GM23248 (cell line): ENCODE results near the gene B3GALNT2. TPM values are rescaled to one million over a fixed set of nuclear protein-coding genes. Genes with fewer than 3 reads are reported as not detected.
A peak's percentile ranks its signal among the peaks of the same experiment; 100 is the strongest.
"Not testable (repeated sequence)": the region's sequence is repeated elsewhere in the genome, so short reads cannot be mapped to it uniquely, and the experiment has no call there.

Experiments
- DNase-seq: peaks from one replicate; pipeline ENCODE4 v3.0.0-alpha.2; 2015
- H2AFZ ChIP-seq: fragments of 200-600 bp; sonication (generic); 2 replicates; pipeline ENCODE4 v1.6.1; 2016; ENCODE audit warnings: antibody characterized with exemption
- H3F3A ChIP-seq: fragments of 200-600 bp; sonication (generic); 2 replicates; pipeline ENCODE4 v1.6.1; 2016; ENCODE audit warnings: mild to moderate bottlenecking, antibody characterized with exemption, mixed run types; ENCODE audit not compliant: insufficient read depth
- H3K27ac ChIP-seq: fragments of 200-600 bp; sonication (generic); 2 replicates; pipeline ENCODE4 v1.5.1; 2016; ENCODE audit warnings: mild to moderate bottlenecking
- H3K27me3 ChIP-seq: fragments of 200-600 bp; sonication (generic); replicated peaks from 2 replicates; pipeline ENCODE4 v1.6.1; 2016; ENCODE audit warnings: mild to moderate bottlenecking; ENCODE audit not compliant: insufficient read depth
- H3K36me3 ChIP-seq: fragments of 200-600 bp; sonication (generic); 2 replicates; pipeline ENCODE4 v1.6.1; 2016; ENCODE audit warnings: low read depth, mild to moderate bottlenecking
- H3K4me1 ChIP-seq: fragments of 200-600 bp; sonication (generic); 2 replicates; pipeline ENCODE4 v1.6.1; 2016; ENCODE audit warnings: mild to moderate bottlenecking; ENCODE audit not compliant: insufficient read depth
- H3K4me2 ChIP-seq: fragments of 200-600 bp; sonication (generic); one replicate; pipeline ENCODE4 v1.6.1; 2016; ENCODE audit warnings: mild to moderate bottlenecking; ENCODE audit not compliant: unreplicated experiment
- H3K4me3 ChIP-seq: fragments of 200-600 bp; sonication (generic); 2 replicates; pipeline ENCODE4 v1.5.1; 2016; ENCODE audit warnings: mild to moderate bottlenecking
- H3K79me2 ChIP-seq: fragments of 200-600 bp; sonication (generic); 2 replicates; pipeline ENCODE4 v1.6.1; 2016; ENCODE audit warnings: mild to moderate bottlenecking; ENCODE audit not compliant: insufficient read depth
- H3K9ac ChIP-seq: fragments of 200-600 bp; sonication (generic); 2 replicates; pipeline ENCODE4 v1.6.1; 2016; ENCODE audit warnings: mild to moderate bottlenecking
- H3K9me2 ChIP-seq: fragments of 200-600 bp; sonication (generic); 2 replicates; pipeline ENCODE4 v1.6.1; 2016; ENCODE audit warnings: mixed run types, mild to moderate bottlenecking, moderate library complexity; ENCODE audit not compliant: insufficient read depth
- H3K9me3 ChIP-seq: fragments of 200-600 bp; sonication (generic); one replicate; pipeline ENCODE4 v1.6.1; 2017; ENCODE audit warnings: low read depth
- H4K20me1 ChIP-seq: fragments of 200-600 bp; sonication (generic); 2 replicates; pipeline ENCODE4 v1.6.0; 2016; ENCODE audit not compliant: insufficient read depth
- EZH2 ChIP-seq: fragments of 200-600 bp; sonication (generic); IDR thresholded peaks from 2 replicates; pipeline ENCODE4 v1.6.1; 2018; ENCODE audit warnings: antibody characterized with exemption, mild to moderate bottlenecking; ENCODE audit not compliant: insufficient read depth, poor library complexity, severe bottlenecking
- EZH2phosphoT487 ChIP-seq: fragments of 200-600 bp; sonication (generic); IDR thresholded peaks from 2 replicates; pipeline ENCODE4 v1.6.1; 2018; ENCODE audit warnings: antibody characterized with exemption, moderate library complexity, mild to moderate bottlenecking, low read depth; ENCODE audit not compliant: insufficient read depth
- WGBS, 2 experiments: methylation state at CpG; one replicate each; pipeline ENCODE4 v1.1.6; 2015 to 2017; ENCODE audit warnings: low lambda C conversion rate in 2 of 2, low coverage in 1 of 2; ENCODE audit errors: missing lambda C conversion rate in 2 of 2; 5-methylcytosine and 5-hydroxymethylcytosine counted together
- in situ Hi-C: fragments of 300-500 bp; cut with MboI; formaldehyde crosslinking; loops from 2 replicates; pipeline ENCODE4 v1.15.0; 2020
- polyA plus RNA-seq: library from polyadenylated mRNA; unstranded; fragments of >200 nt; fragmentation: Nextera tagmentation; extraction: Ambion mirVana; gene quantifications from 2 replicates; pipeline ENCODE4 v1.2.1, GENCODE V29; 2016
- total RNA-seq: library from RNA; depleted of rRNA; stranded (reverse); fragments of >200 nt; shearing (Covaris generic); gene quantifications from 2 replicates; pipeline ENCODE4 v1.2.3, GENCODE V29; 2014

Gene B3GALNT2
- total and polyA plus RNA-seq, 2 experiments from 2014 or later: 13.3 to 28.1 TPM

DNA sequence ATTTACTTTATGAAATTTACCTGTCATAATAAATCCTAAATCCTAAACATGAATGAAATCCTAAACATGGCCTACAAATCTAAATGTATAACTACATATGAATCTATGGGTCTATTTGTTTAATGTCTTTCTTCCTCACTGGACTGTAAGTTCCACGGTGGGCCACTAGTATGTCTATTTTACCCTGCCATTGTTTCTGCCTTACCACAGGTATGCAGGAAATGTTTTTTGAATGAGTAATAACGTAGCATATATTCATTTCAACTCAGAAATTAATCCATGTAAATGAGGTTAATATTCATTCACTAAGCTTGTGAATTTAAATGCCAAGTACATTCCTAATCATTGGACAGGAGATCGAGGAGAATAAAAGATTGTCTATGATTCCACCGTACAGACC, 35.3 kb downstream of the B3GALNT2 start:
- H3K36me3 ChIP-seq: peaks cover 14% of the 10 kb centered on the region
- H3K9ac ChIP-seq: no peak overlapping the region
- no peaks in the 10 kb centered on the region for H4K20me1 ChIP-seq
- 82 to 86% methylated on average over 4 of the region's 4 CpGs for WGBS, 2 experiments
- no peaks in the 10 kb centered on the region for H3K9me2 ChIP-seq
- H3K27ac ChIP-seq: no peak overlapping the region
- TF ChIP-seq EZH2 (no peak), EZH2phosphoT487 (no peak)
- DNase-seq: peak; percentile 46
- no peak overlapping the region for H2AFZ ChIP-seq
- H3K9me3 ChIP-seq: no peaks in the 10 kb centered on the region
- no peak overlapping the region for H3K4me3 ChIP-seq
- no peaks in the 10 kb centered on the region for H3F3A ChIP-seq
- no peak overlapping the region for H3K4me2 ChIP-seq
- H3K79me2 ChIP-seq: no peaks in the 10 kb centered on the region
- H3K27me3 ChIP-seq: no peaks in the 10 kb centered on the region
- in situ Hi-C loops: no loop called here
- H3K4me1 ChIP-seq: peaks cover 8% of the 10 kb centered on the region

- DNase-seq: no peak
- no peak overlapping the region for H3K27ac ChIP-seq
- no peaks in the 10 kb centered on the region for H3K9me2 ChIP-seq
- 95 to 99% methylated on average over 3 of the region's 3 CpGs for WGBS, 2 experiments
- in situ Hi-C loops: no loop called here
- H3F3A ChIP-seq: no peaks in the 10 kb centered on the region
- no peak overlapping the region for H2AFZ ChIP-seq
- H3K79me2 ChIP-seq: no peaks in the 10 kb centered on the region
- peaks cover 7% of the 10 kb centered on the region; the same call in 1 of the 2 replicates for H3K4me1 ChIP-seq
- peaks cover 14% of the 10 kb centered on the region for H3K36me3 ChIP-seq
- H3K9me3 ChIP-seq: no peaks in the 10 kb centered on the region
- no peaks in the 10 kb centered on the region for H4K20me1 ChIP-seq
- no peak overlapping the region for H3K9ac ChIP-seq
- H3K27me3 ChIP-seq: no peaks in the 10 kb centered on the region
- TF ChIP-seq EZH2phosphoT487 (no peak), EZH2 (no peak)
- no peak overlapping the region for H3K4me2 ChIP-seq
- H3K4me3 ChIP-seq: no peak overlapping the region
These were observed 36.2 kb downstream of the B3GALNT2 start for GRCh38 chr1:235468004-235468403.

- in situ Hi-C loops: no loop called here
These were observed 39.2 kb downstream of the B3GALNT2 start for GRCh38 chr1:235465066-235465465.

GRCh38 chr1:235462832-235463231, 41.4 kb downstream of the B3GALNT2 start:
- peaks cover 14% of the 10 kb centered on the region for H3K36me3 ChIP-seq
- H3K79me2 ChIP-seq, H3K9me2 ChIP-seq, H3K27me3 ChIP-seq, H3K27ac ChIP-seq, in situ Hi-C loops, H3K9ac ChIP-seq, DNase-seq, H3F3A ChIP-seq, H3K9me3 ChIP-seq, H4K20me1 ChIP-seq, H3K4me2 ChIP-seq, H3K4me1 ChIP-seq, H2AFZ ChIP-seq, H3K4me3 ChIP-seq: not testable (repeated sequence)
- WGBS, 2 experiments: 96 to 100% methylated on average over 3 of the region's 3 CpGs

More at GRCh38 chr1:235465066-235465465, 39.2 kb downstream of the B3GALNT2 start:
- Histone ChIP-seq H4K20me1 (no peaks in the 10 kb centered on the region), H3K4me1 (peaks cover 7% of the 10 kb centered on the region; the same call in 1 of the 2 replicates), H3K27me3 (no peaks in the 10 kb centered on the region), H3K4me2 (no peak overlapping the region), H3K4me3 (no peak overlapping the region), H3K9me3 (no peaks in the 10 kb centered on the region), H3K36me3 (peaks cover 14% of the 10 kb centered on the region), H3K9me2 (no peaks in the 10 kb centered on the region), H2AFZ (no peak overlapping the region), H3K79me2 (no peaks in the 10 kb centered on the region), H3K9ac (no peak overlapping the region), H3F3A (no peaks in the 10 kb centered on the region), H3K27ac (no peak overlapping the region)
- 96 to 100% methylated on average over 3 of the region's 3 CpGs for WGBS, 2 experiments
- DNase-seq: no peak
- TF ChIP-seq EZH2phosphoT487: no peak
- TF ChIP-seq EZH2: no peak

GRCh38 chr1:235461954-235462353, 42.3 kb downstream of the B3GALNT2 start:
- no peak overlapping the region for H2AFZ ChIP-seq
- H3K79me2 ChIP-seq: no peaks in the 10 kb centered on the region
- no peak overlapping the region for H3K4me2 ChIP-seq
- H3K9ac ChIP-seq: no peak overlapping the region
- no peak overlapping the region for H3K4me3 ChIP-seq
- no peaks in the 10 kb centered on the region for H4K20me1 ChIP-seq
- H3F3A ChIP-seq: no peaks in the 10 kb centered on the region
- H3K9me2 ChIP-seq: no peaks in the 10 kb centered on the region
- no peaks in the 10 kb centered on the region for H3K4me1 ChIP-seq
- WGBS, 2 experiments: 47 to 51% methylated on average over 1 of the region's 1 CpG
- DNase-seq: no peak
- no peak overlapping the region for H3K27ac ChIP-seq
- H3K9me3 ChIP-seq: no peaks in the 10 kb centered on the region
- no peaks in the 10 kb centered on the region for H3K27me3 ChIP-seq
- no peak for TF ChIP-seq EZH2phosphoT487
- TF ChIP-seq EZH2: no peak
- in situ Hi-C loops: no loop called here
- H3K36me3 ChIP-seq: peaks cover 14% of the 10 kb centered on the region
